ENCODE data around the gene LRRC7. TPM values are rescaled to one million over a fixed set of nuclear protein-coding genes. Genes with fewer than 3 reads are reported as not detected.

Gene LRRC7
- total RNA-seq, 1 donor, result under 0.01 TPM

DNA sequence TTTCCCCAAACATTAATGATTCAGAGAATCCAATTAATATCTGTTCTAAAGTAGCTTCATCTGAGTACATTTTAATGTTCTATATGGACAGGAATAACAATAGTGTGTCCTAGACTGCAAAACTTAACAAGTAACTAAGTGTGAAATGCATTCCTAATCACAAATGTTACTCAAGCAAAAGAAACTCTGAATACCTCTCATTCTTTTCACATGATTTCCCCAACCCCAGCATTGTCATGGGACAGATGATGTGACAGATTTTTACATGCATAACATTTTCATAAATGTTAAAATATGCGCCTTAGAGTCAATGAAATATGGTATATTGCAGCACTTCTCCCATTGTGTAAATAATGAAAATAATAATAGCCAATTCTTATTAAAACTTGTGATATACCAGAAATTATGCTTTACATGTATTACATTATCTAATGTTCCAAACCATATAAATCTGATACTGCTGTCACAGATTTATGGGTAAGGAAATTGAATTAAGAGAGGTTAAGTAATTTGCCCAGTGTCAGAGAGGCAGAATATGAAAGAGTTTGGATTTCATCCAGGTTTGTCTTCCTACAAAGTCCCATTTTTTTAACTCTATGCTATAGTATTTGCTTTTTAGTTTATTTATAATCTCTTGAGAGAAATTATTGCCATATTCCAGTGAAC, 269.4 kb downstream of the LRRC7 start:
- no peaks in the 10 kb centered on the region for H4K20me1 ChIP-seq (ENCODE audit: insufficient read depth, low read length)

GRCh38 chr1:69842326-69842725, 274.6 kb downstream of the LRRC7 start:
- no peak overlapping the region for H3K4me3 ChIP-seq (ENCODE audit: insufficient read depth, low read length)
- H3K4me2 ChIP-seq (ENCODE audit: insufficient read depth, low read length), result no peak overlapping the region
- no peaks in the 10 kb centered on the region for H3K27me3 ChIP-seq (ENCODE audit: insufficient read depth, low read length)
- no peaks in the 10 kb centered on the region for H3K9me3 ChIP-seq (ENCODE audit: low read depth, low read length)
- H3K27ac ChIP-seq (ENCODE audit: low read depth, low read length), result no peak overlapping the region
- DNase-seq (ENCODE audit: insufficient read length, low spot score, missing footprints), result no peak
- no peak overlapping the region for H2AFZ ChIP-seq (ENCODE audit: low read length)
- no peaks in the 10 kb centered on the region for H3K36me3 ChIP-seq (ENCODE audit: insufficient read depth, low read length)
- H3K79me2 ChIP-seq (ENCODE audit: insufficient read depth, low read length), result no peaks in the 10 kb centered on the region
- no peaks in the 10 kb centered on the region for H4K20me1 ChIP-seq (ENCODE audit: insufficient read depth, low read length)
- TF ChIP-seq, protein P1, sequence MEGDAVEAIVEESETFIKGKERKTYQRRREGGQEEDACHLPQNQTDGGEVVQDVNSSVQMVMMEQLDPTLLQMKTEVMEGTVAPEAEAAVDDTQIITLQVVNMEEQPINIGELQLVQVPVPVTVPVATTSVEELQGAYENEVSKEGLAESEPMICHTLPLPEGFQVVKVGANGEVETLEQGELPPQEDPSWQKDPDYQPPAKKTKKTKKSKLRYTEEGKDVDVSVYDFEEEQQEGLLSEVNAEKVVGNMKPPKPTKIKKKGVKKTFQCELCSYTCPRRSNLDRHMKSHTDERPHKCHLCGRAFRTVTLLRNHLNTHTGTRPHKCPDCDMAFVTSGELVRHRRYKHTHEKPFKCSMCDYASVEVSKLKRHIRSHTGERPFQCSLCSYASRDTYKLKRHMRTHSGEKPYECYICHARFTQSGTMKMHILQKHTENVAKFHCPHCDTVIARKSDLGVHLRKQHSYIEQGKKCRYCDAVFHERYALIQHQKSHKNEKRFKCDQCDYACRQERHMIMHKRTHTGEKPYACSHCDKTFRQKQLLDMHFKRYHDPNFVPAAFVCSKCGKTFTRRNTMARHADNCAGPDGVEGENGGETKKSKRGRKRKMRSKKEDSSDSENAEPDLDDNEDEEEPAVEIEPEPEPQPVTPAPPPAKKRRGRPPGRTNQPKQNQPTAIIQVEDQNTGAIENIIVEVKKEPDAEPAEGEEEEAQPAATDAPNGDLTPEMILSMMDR (IDR thresholded peaks at IDR 0.05; ENCODE audit: extremely low read depth, low read depth, low read length), result no peak
- H3K4me1 ChIP-seq (ENCODE audit: insufficient read depth, low read length), result no peaks in the 10 kb centered on the region

More for the DNA sequence above, 269.4 kb downstream of the LRRC7 start:
- no peaks in the 10 kb centered on the region for H3K4me1 ChIP-seq (ENCODE audit: insufficient read depth, low read length)
- H3K27ac ChIP-seq (ENCODE audit: low read depth, low read length), result no peak overlapping the region
- no peak overlapping the region for H3K4me3 ChIP-seq (ENCODE audit: insufficient read depth, low read length)
- DNase-seq (ENCODE audit: insufficient read length, low spot score, missing footprints), result no peak
- no peak overlapping the region for H3K4me2 ChIP-seq (ENCODE audit: insufficient read depth, low read length)
- H3K27me3 ChIP-seq (ENCODE audit: insufficient read depth, low read length), result no peaks in the 10 kb centered on the region
- H2AFZ ChIP-seq (ENCODE audit: low read length), result no peak overlapping the region
- no peaks in the 10 kb centered on the region for H3K36me3 ChIP-seq (ENCODE audit: insufficient read depth, low read length)
- no peaks in the 10 kb centered on the region for H3K9me3 ChIP-seq (ENCODE audit: low read depth, low read length)
- TF ChIP-seq, protein P1 (IDR thresholded peaks at IDR 0.05; ENCODE audit: extremely low read depth, low read depth, low read length), result no peak
- H3K79me2 ChIP-seq (ENCODE audit: insufficient read depth, low read length), result no peaks in the 10 kb centered on the region

DNA sequence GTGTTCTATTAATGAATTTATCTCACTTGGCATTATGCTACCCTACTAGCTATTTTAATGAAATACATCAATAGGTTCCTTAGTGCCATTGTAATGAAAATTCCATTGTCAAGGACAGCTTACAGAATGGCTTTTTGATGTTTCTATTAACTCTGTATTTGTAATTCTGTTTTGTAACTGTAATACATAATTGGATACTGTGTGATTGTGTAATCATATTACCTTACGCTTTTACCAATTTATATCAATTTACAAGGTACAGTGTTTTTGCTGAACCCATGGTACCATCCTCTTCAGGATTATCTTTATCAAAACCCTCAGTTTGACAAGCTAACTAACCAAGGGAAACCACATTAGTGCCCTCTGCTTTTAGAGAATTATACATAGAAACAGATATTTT, 277.9 kb downstream of the LRRC7 start:
- no peaks in the 10 kb centered on the region for H3K36me3 ChIP-seq (ENCODE audit: insufficient read depth, low read length)
- TF ChIP-seq, protein P1 (IDR thresholded peaks at IDR 0.05; ENCODE audit: extremely low read depth, low read depth, low read length), result no peak
- no peak overlapping the region for H3K27ac ChIP-seq (ENCODE audit: low read depth, low read length)
- no peaks in the 10 kb centered on the region for H4K20me1 ChIP-seq (ENCODE audit: insufficient read depth, low read length)
- H3K4me1 ChIP-seq (ENCODE audit: insufficient read depth, low read length), result no peaks in the 10 kb centered on the region
- no peak for DNase-seq (ENCODE audit: insufficient read length, low spot score, missing footprints)
- H2AFZ ChIP-seq (ENCODE audit: low read length), result no peak overlapping the region
- no peak overlapping the region for H3K4me2 ChIP-seq (ENCODE audit: insufficient read depth, low read length)
- H3K79me2 ChIP-seq (ENCODE audit: insufficient read depth, low read length), result no peaks in the 10 kb centered on the region
- H3K9me3 ChIP-seq (ENCODE audit: low read depth, low read length), result no peaks in the 10 kb centered on the region
- H3K27me3 ChIP-seq (ENCODE audit: insufficient read depth, low read length), result no peaks in the 10 kb centered on the region
- H3K4me3 ChIP-seq (ENCODE audit: insufficient read depth, low read length), result no peak overlapping the region

- DNase-seq (ENCODE audit: insufficient read length, low spot score, missing footprints), result no peak
- peak overlapping the region; percentile 78 for H2AFZ ChIP-seq (ENCODE audit: low read length)
- H3K9me3 ChIP-seq (ENCODE audit: low read depth, low read length), result no peaks in the 10 kb centered on the region
- H3K4me1 ChIP-seq (ENCODE audit: insufficient read depth, low read length), result no peaks in the 10 kb centered on the region
- H3K4me3 ChIP-seq (ENCODE audit: insufficient read depth, low read length), result no peak overlapping the region
- TF ChIP-seq, protein P1 (IDR thresholded peaks at IDR 0.05; ENCODE audit: extremely low read depth, low read depth, low read length), result no peak
- no peak overlapping the region for H3K4me2 ChIP-seq (ENCODE audit: insufficient read depth, low read length)
- H3K36me3 ChIP-seq (ENCODE audit: insufficient read depth, low read length), result no peaks in the 10 kb centered on the region
- no peaks in the 10 kb centered on the region for H3K27me3 ChIP-seq (ENCODE audit: insufficient read depth, low read length)
- no peak overlapping the region for H3K27ac ChIP-seq (ENCODE audit: low read depth, low read length)
- no peaks in the 10 kb centered on the region for H3K79me2 ChIP-seq (ENCODE audit: insufficient read depth, low read length)
- H4K20me1 ChIP-seq (ENCODE audit: insufficient read depth, low read length), result no peaks in the 10 kb centered on the region
These were observed 278.5 kb downstream of the LRRC7 start for GRCh38 chr1:69846267-69846666.
